K562 (cell line): ENCODE results near the gene C3orf85. TPM values are rescaled to one million over a fixed set of nuclear protein-coding genes. Genes with fewer than 3 reads are reported as not detected.

Experiments used
- ATAC-seq: fragments of 200-7000 bp; cut with Tn5 transposase; 3 replicates; pipeline ENCODE4 v1.9.1; 2020; ENCODE audit warnings: moderate library complexity
- BruUV-seq: library from RNA; stranded (reverse); fragments of 400-500 nt; replicated peaks from 2 replicates; lab custom pipeline; 2021; lab: Mats Ljungman, UMichigan
- CTCF ChIA-PET: fragments of 300-600 bp; formaldehyde crosslinking; extraction: SDS; loops from one replicate; lab custom pipeline; 2021; ENCODE audit warnings: low intra/inter-chr PET ratio; lab: Yijun Ruan, JAX
- POLR2A ChIA-PET: fragments of 300-600, 350-650 bp; sonication (Branson Sonifier 250); formaldehyde crosslinking; extraction: SDS; loops from one replicate; lab custom pipeline; 2021; ENCODE audit warnings: antibody characterized with exemption, inconsistent platforms; lab: Yijun Ruan, JAX
- DNase-seq, 4 experiments: peaks; one replicate each; pipeline versions ENCODE4 v3.0.0 to v3.0.0-alpha.2; 2011 to 2018; ENCODE audit warnings: low spot score in 3 of 4, mixed read lengths in 3 of 4; ENCODE audit errors: extremely low read depth in 1 of 4
- FAIRE-seq: peaks from 2 replicates; lab custom pipeline; 2011; peaks lifted over from hg19 to GRCh38; lab: Jason Lieb, UNC
- H2AFZ ChIP-seq: 2 replicates; pipeline ENCODE4 v1.6.0; 2011; ENCODE audit warnings: low read depth, low read length, control low read depth, inconsistent platforms
- H3K27ac ChIP-seq: fragments of 200-600 bp; 3 replicates; pipeline ENCODE4 v1.8.0; 2011; ENCODE audit warnings: low read depth, mild to moderate bottlenecking, control low read depth, inconsistent platforms, low read length, moderate library complexity, mixed read lengths; ENCODE audit errors: extremely low read depth
- H3K27me3 ChIP-seq, 2 experiments: fragments of 300-600 bp in 1 of 2; 2 replicates in 1 of 2; 3 replicates in 1 of 2; pipeline versions ENCODE4 v1.6.0 to v1.8.0; 2011; ENCODE audit warnings: inconsistent platforms in 2 of 2, low read length in 2 of 2, mild to moderate bottlenecking in 1 of 2, mixed read lengths in 1 of 2, moderate library complexity in 1 of 2; ENCODE audit not compliant: control insufficient read depth in 2 of 2, insufficient read depth in 2 of 2
- H3K36me3 ChIP-seq: fragments of 300-600 bp; 3 replicates; pipeline ENCODE4 v1.8.0; 2011; ENCODE audit warnings: mild to moderate bottlenecking, low read length, inconsistent platforms; ENCODE audit not compliant: control insufficient read depth, insufficient read depth
- H3K4me1 ChIP-seq, 2 experiments: fragments of 200-600 bp in 1 of 2; replicated peaks in 1 of 2; 2 replicates in 1 of 2; 3 replicates in 1 of 2; pipeline versions ENCODE4 v1.5.1 to v1.8.0; 2011; ENCODE audit warnings: inconsistent platforms in 2 of 2, low read length in 2 of 2, mild to moderate bottlenecking in 1 of 2, mixed read lengths in 1 of 2, moderate library complexity in 1 of 2; ENCODE audit not compliant: control insufficient read depth in 2 of 2, insufficient read depth in 2 of 2
- H3K4me2 ChIP-seq: 2 replicates; pipeline ENCODE4 v1.6.1; 2011; ENCODE audit warnings: low read length, control low read depth, inconsistent platforms, mixed read lengths; ENCODE audit not compliant: insufficient read depth
- H3K4me3 ChIP-seq: fragments of 200-600 bp; sonication (generic), shearing (Covaris generic); 2 replicates; pipeline ENCODE4 v1.5.1; 2016; ENCODE audit warnings: control low read depth, inconsistent platforms
- H3K79me2 ChIP-seq: fragments of 200-600 bp; 3 replicates; pipeline ENCODE4 v1.8.0; 2011; ENCODE audit warnings: low read length, inconsistent platforms; ENCODE audit not compliant: control insufficient read depth, insufficient read depth
- H3K9ac ChIP-seq, 2 experiments: 2 replicates each; pipeline versions ENCODE4 v1.6.0 to v1.6.1; 2011; ENCODE audit warnings: low read depth in 2 of 2, low read length in 2 of 2, control low read depth in 1 of 2, inconsistent platforms in 1 of 2, mild to moderate bottlenecking in 1 of 2, mixed read lengths in 1 of 2; ENCODE audit not compliant: insufficient read depth in 1 of 2
- H3K9me1 ChIP-seq: one replicate; pipeline ENCODE4 v1.6.0; 2011; ENCODE audit warnings: inconsistent platforms, mild to moderate bottlenecking, low read length, moderate library complexity; ENCODE audit not compliant: control insufficient read depth, insufficient read depth
- H3K9me3 ChIP-seq: replicated peaks from 2 replicates; pipeline ENCODE4 v1.5.1; 2011; ENCODE audit warnings: low read depth, low read length, inconsistent platforms; ENCODE audit not compliant: control insufficient read depth, insufficient read depth
- H4K20me1 ChIP-seq: replicated peaks from 2 replicates; pipeline ENCODE4 v1.6.1; 2011; ENCODE audit warnings: low read length, inconsistent platforms, mixed read lengths; ENCODE audit not compliant: control insufficient read depth, insufficient read depth
- BRCA1 ChIP-seq, 2 experiments: fragments of 450-650 bp in 1 of 2; sonication (generic) in 1 of 2; formaldehyde crosslinking in 1 of 2; IDR thresholded peaks; 2 replicates each; pipeline versions ENCODE4 v1.5.0 to v1.6.1; 2017 to 2020; ENCODE audit warnings: mild to moderate bottlenecking in 1 of 2, missing genetic modification reagents in 1 of 2
- CTBP1 ChIP-seq: fragments of 450-650 bp; IDR thresholded peaks from 2 replicates; pipeline ENCODE4 v1.6.1; 2016; ENCODE audit warnings: borderline replicate concordance
- MECOM ChIP-seq: fragments of 250-450 bp; sonication (Bioruptor Pico); IDR thresholded peaks from 2 replicates; pipeline ENCODE4 v1.8.0; 2022; ENCODE audit warnings: inconsistent platforms
- POLR2G ChIP-seq: fragments of 200-400 bp; formaldehyde crosslinking; IDR thresholded peaks from 2 replicates; pipeline ENCODE4 v1.6.1; 2017; ENCODE audit warnings: low read depth, mild to moderate bottlenecking, antibody characterized with exemption, low read length, moderate library complexity
- STAT5B ChIP-seq: fragments of 250-450 bp; sonication (Bioruptor Pico); IDR thresholded peaks from 2 replicates; pipeline ENCODE4 v1.8.0; 2021; ENCODE audit warnings: mild to moderate bottlenecking, inconsistent platforms
- TOE1 ChIP-seq, 2 experiments: fragments of 450-650 bp in 1 of 2; sonication (generic) in 1 of 2; formaldehyde crosslinking in 1 of 2; IDR thresholded peaks; 2 replicates each; pipeline versions ENCODE4 v1.7.1 to v1.8.0; 2016 to 2022; ENCODE audit warnings: borderline replicate concordance in 2 of 2, mild to moderate bottlenecking in 2 of 2, antibody characterized with exemption in 1 of 2, inconsistent platforms in 1 of 2, low read depth in 1 of 2, missing genetic modification reagents in 1 of 2, moderate library complexity in 1 of 2
- ZKSCAN3 ChIP-seq: fragments of 250-450 bp; sonication (Bioruptor Pico); IDR thresholded peaks from 2 replicates; pipeline ENCODE4 v1.4.0; 2020
- ZNF217 ChIP-seq: sonication (generic); formaldehyde crosslinking; IDR thresholded peaks from 2 replicates; pipeline ENCODE4 v1.8.0; 2022; ENCODE audit warnings: mild to moderate bottlenecking, missing genetic modification reagents
- ZNF431 ChIP-seq: sonication (generic); formaldehyde crosslinking; IDR thresholded peaks from 2 replicates; pipeline ENCODE4 v1.8.0; 2022; ENCODE audit warnings: mild to moderate bottlenecking, missing genetic modification reagents
- ZNF77 ChIP-seq: fragments of 250-450 bp; sonication (Bioruptor Pico); IDR thresholded peaks from 2 replicates; pipeline ENCODE4 v1.5.0; 2020
- WGBS: fragments of 100-300 bp; shearing (Covaris generic); methylation state at CpG from one replicate; pipeline ENCODE4 v1.1.6; 2016; ENCODE audit warnings: low coverage, mixed read lengths; ENCODE audit not compliant: insufficient coverage; ENCODE audit errors: missing lambda C conversion rate; 5-methylcytosine and 5-hydroxymethylcytosine counted together
- in situ Hi-C: fragments of 300-500 bp; cut with MboI; formaldehyde crosslinking; loops from 4 replicates; pipeline ENCODE4 v1.15.0; 2018; ENCODE audit warnings: inconsistent platforms, mixed read lengths
- intact Hi-C: fragments of 100-400 bp; cut with micrococcal nuclease; formaldehyde crosslinking; loops from 2 replicates; pipeline ENCODE4 v1.14.2; 2022
- polyA plus RNA-seq, 8 experiments: library from polyadenylated mRNA; depleted of rRNA in 4 of 8; stranded (reverse) in 5 of 8; unstranded in 3 of 8; fragments of >200 nt; fragmentation: Nextera tagmentation in 2 of 8; fragmentation: Illumina TruSeq in 1 of 8; extraction: Ambion mirVana in 2 of 8; extraction: Trizol in 1 of 8; gene quantifications; 2 replicates each; pipeline versions ENCODE4 v1.2.1 to v1.2.3, GENCODE V29; 2011 to 2014; ENCODE audit warnings: inconsistent platforms in 1 of 8, missing spikeins in 1 of 8
- total RNA-seq, 7 experiments: library from RNA; depleted of rRNA in 6 of 7; stranded (reverse); fragments of >200 nt in 6 of 7; fragmentation: Illumina TruSeq in 2 of 7; extraction: Trizol in 2 of 7; gene quantifications; 2 replicates each; pipeline versions ENCODE4 v1.2.1 to v1.2.3, GENCODE V29; 2011 to 2021; ENCODE audit warnings: low replicate concordance in 1 of 7
- TF ChIP-seq, protein P1 (sequence below): IDR thresholded peaks from 2 replicates; pipeline ENCODE4 v1.6.1; 2014; ENCODE audit warnings: antibody characterized with exemption

C3orf85 gene
- total and polyA plus RNA-seq, 9 of the 15 experiments (the other 6 are each of a cell fraction or from before 2014, with no cell fraction given): not detected

DNA sequence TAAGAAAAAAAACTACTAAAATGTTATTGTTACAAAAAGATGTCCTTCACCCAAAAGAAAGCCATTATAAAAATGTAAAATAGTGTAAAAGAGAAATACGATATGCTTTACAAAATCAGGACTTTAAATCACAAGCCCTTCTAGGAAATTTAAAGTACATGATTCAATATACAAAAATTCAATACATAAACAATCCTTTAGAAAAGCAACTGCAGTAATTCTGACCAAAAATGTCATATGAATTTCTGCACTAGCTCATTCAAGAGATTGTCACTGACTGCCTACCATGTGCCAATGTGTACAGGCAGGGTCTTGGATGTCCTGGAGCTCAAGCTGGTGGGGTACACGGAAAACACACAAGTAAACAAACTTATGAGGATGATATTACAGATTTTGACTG lies 21.1 kb upstream of the C3orf85 start:
- Histone ChIP-seq H2AFZ (no peak overlapping the region), H3K36me3 (no peaks in the 10 kb centered on the region), H3K4me2 (no peak overlapping the region), H3K4me1 (peaks cover 0 to 5% of the 10 kb centered on the region in 2 experiments; a peak in 2 of 5 replicates), H3K27ac (no peak overlapping the region), H3K9me3 (no peaks in the 10 kb centered on the region), H3K79me2 (no peaks in the 10 kb centered on the region), H4K20me1 (no peaks in the 10 kb centered on the region), H3K9me1 (no peaks in the 10 kb centered on the region), H3K9ac (no peak overlapping the region), H3K27me3 (no peaks in the 10 kb centered on the region), H3K4me3 (no peak overlapping the region)
- in situ Hi-C loops (no loop called here), intact Hi-C loops (no loop called here)
- BruUV-seq: no TSS peak
- TF ChIP-seq ZNF77 (CRISPR knock-in tag): no peak
- TF ChIP-seq, protein P1, sequence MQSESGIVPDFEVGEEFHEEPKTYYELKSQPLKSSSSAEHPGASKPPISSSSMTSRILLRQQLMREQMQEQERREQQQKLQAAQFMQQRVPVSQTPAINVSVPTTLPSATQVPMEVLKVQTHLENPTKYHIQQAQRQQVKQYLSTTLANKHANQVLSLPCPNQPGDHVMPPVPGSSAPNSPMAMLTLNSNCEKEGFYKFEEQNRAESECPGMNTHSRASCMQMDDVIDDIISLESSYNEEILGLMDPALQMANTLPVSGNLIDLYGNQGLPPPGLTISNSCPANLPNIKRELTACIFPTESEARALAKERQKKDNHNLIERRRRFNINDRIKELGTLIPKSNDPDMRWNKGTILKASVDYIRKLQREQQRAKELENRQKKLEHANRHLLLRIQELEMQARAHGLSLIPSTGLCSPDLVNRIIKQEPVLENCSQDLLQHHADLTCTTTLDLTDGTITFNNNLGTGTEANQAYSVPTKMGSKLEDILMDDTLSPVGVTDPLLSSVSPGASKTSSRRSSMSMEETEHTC: no peak
- no peak for TF ChIP-seq ZNF431
- TF ChIP-seq BRCA1 (IDR thresholded peaks at IDR 0.05): no peak
- TF ChIP-seq BRCA1 (CRISPR knock-in tag; IDR thresholded peaks at IDR 0.05): no peak
- no peak for TF ChIP-seq TOE1 (IDR thresholded peaks at IDR 0.05; ENCODE audit: borderline replicate concordance)
- no peak for TF ChIP-seq TOE1 (CRISPR knock-in tag; IDR thresholded peaks at IDR 0.05; ENCODE audit: borderline replicate concordance, low read depth)
- TF ChIP-seq ZKSCAN3: no peak
- TF ChIP-seq POLR2G: no peak
- no peak for TF ChIP-seq STAT5B (CRISPR knock-in tag)
- no peak for TF ChIP-seq ZNF217 (CRISPR knock-in tag)
- no peak for TF ChIP-seq MECOM (CRISPR knock-in tag)
- no peak for TF ChIP-seq CTBP1
- no peak for ATAC-seq
- ChIA-PET POLR2A (no interaction called here), CTCF (no interaction called here)
- no peak for FAIRE-seq
- WGBS: 0% methylated on average over 2 of the region's 2 CpGs
- DNase-seq: no peak
